Measurements from ENCODE around the gene SPARC.

DNA sequence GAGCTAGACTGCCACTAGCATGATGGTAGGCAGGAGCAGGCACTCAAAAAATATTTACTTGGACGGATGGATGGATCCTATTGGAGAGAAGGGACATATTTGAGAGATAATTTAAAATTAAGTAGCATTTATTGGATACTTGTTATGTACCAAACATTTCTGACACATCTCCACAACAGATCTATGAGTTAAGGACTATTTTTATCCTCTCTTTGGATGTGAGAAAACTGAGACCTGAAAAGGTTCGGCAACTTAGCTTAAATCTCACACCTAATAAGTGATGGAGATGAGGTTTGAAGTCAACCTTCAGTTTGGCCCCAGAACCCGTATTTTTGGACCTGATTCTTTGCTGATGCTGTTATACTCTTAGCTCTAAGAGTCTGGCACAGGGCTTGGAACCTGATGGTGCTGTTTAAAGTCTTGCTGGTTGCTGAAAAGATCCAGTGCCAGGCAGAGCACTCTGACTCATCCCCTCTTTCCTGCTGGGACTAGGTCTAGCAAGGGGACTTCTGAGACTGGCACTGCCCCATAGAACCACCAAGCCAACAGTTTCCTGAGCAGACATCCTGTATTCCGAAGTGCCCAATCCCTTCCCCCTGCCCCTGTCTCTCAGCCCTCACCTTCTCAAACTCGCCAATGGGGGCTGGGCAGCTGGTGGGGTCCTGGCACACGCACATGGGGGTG lies 15.6 kb downstream of the SPARC start:
- TF ChIP-seq, protein P1, sequence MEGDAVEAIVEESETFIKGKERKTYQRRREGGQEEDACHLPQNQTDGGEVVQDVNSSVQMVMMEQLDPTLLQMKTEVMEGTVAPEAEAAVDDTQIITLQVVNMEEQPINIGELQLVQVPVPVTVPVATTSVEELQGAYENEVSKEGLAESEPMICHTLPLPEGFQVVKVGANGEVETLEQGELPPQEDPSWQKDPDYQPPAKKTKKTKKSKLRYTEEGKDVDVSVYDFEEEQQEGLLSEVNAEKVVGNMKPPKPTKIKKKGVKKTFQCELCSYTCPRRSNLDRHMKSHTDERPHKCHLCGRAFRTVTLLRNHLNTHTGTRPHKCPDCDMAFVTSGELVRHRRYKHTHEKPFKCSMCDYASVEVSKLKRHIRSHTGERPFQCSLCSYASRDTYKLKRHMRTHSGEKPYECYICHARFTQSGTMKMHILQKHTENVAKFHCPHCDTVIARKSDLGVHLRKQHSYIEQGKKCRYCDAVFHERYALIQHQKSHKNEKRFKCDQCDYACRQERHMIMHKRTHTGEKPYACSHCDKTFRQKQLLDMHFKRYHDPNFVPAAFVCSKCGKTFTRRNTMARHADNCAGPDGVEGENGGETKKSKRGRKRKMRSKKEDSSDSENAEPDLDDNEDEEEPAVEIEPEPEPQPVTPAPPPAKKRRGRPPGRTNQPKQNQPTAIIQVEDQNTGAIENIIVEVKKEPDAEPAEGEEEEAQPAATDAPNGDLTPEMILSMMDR (IDR thresholded peaks at IDR 0.05) = no peak
- TF ChIP-seq POLR2A (IDR thresholded peaks at IDR 0.05) = no peak
